ENCODE measurements around the gene COL4A2.

Gene COL4A2

DNA sequence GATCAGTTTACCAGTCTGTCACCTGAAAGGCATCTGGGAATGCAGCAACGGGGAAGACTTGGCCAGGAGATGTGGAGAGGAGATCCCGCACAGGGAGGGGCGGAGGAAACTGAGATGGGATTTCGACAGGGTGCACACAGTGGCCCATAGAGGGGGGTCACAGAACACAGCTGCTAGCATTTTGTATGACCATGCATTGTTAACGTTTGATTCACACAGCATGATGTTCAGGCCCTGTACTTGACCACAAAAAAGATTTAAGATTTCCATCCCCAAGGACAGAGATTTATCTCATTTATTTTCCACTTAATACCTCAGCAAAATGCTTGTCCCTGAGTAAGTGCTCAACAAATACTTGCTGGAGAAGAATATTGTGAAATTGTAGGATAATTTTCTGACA lies 191.2 kb downstream of the COL4A2 start:
- Histone ChIP-seq H3K4ac (ENCODE audit: low read length) (no peak overlapping the region), H2AFZ (ENCODE audit: low read length) (no peak overlapping the region), H2BK12ac (ENCODE audit: low read length) (no peak overlapping the region), H2BK5ac (ENCODE audit: low read length) (no peak overlapping the region), H2BK120ac (ENCODE audit: low read depth, low read length) (no peak overlapping the region), H4K91ac (ENCODE audit: low read depth, low read length, poor library complexity) (no peak overlapping the region), H3K36me3 (replicated peaks in 1 of 2; ENCODE audit: control insufficient read depth in 2 of 2, insufficient read depth in 2 of 2, low read length in 2 of 2) (peaks cover 57 to 99% of the 10 kb centered on the region in 2 donors), H4K8ac (ENCODE audit: low read depth, low read length) (no peak overlapping the region), H3K27ac (replicated peaks; ENCODE audit: low read length) (no peak overlapping the region), H3K14ac (ENCODE audit: low read length) (no peak overlapping the region), H3K23ac (ENCODE audit: low read depth, low read length, poor library complexity) (no peak overlapping the region), H3K4me1 (ENCODE audit: control insufficient read depth in 2 of 2, insufficient read depth in 1 of 2, low read depth in 1 of 2, low read length in 2 of 2) (no peaks in the 10 kb centered on the region), H3K79me1 (ENCODE audit: low read depth, low read length) (no peaks in the 10 kb centered on the region), H3K4me3 (ENCODE audit: low read length in 2 of 2) (no peak overlapping the region), H3K27me3 (ENCODE audit: control insufficient read depth in 3 of 3, insufficient read depth in 3 of 3, low read depth in 1 of 3, low read length in 3 of 3) (no peaks in the 10 kb centered on the region), H3K9me3 (replicated peaks in 1 of 2; ENCODE audit: control insufficient read depth in 2 of 2, insufficient read depth in 1 of 2, low read depth in 1 of 2, low read length in 2 of 2) (peaks cover 4 to 9% of the 10 kb centered on the region in 2 donors), H3K4me2 (ENCODE audit: insufficient read depth, low read length, poor library complexity, severe bottlenecking) (no peak overlapping the region), H3K18ac (ENCODE audit: low read length) (no peak overlapping the region), H3K9ac (ENCODE audit: low read depth, low read length, poor library complexity) (no peak overlapping the region), H2BK15ac (ENCODE audit: low read length) (no peak overlapping the region), H2AK5ac (ENCODE audit: low read depth, low read length) (no peak overlapping the region)
- no peak for DNase-seq (ENCODE audit: low spot score)
- WGBS, 2 donors (ENCODE audit: extremely low coverage in 2 of 2, insufficient read length in 2 of 2, insufficient replicate concordance in 1 of 2) = no CpG with 5 or more reads among the region's 5 CpGs

DNA sequence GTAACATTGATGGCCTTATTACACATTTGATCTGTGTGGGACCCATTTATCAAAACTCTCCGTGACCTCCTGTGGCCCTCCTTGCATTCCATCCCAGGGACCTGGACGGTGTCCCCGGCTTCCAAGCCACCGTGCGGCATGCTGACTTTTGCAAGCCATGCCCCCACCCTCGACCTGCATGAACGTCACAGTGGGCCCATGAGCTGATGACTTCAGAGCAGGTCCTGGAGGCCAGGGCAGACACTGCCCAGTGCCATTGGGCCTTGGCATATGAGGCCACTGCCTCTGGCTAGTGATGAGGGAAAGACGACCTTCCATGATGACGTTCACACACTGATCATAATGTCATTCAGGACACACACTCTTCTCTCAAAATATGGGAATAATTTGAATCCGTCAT lies 191.7 kb downstream of the COL4A2 start:
- H3K18ac ChIP-seq (ENCODE audit: low read length) = no peak overlapping the region
- H3K4me2 ChIP-seq (ENCODE audit: insufficient read depth, low read length, poor library complexity, severe bottlenecking) = no peak overlapping the region
- peak overlapping the region in 1 of 2 donors; percentile 44 for H3K4me3 ChIP-seq (ENCODE audit: low read length in 2 of 2)
- H3K36me3 ChIP-seq (replicated peaks in 1 of 2; ENCODE audit: control insufficient read depth in 2 of 2, insufficient read depth in 2 of 2, low read length in 2 of 2) = peaks cover 60 to 99% of the 10 kb centered on the region in 2 donors
- no peaks in the 10 kb centered on the region for H3K79me1 ChIP-seq (ENCODE audit: low read depth, low read length)
- no peak overlapping the region for H3K27ac ChIP-seq (replicated peaks; ENCODE audit: low read length)
- no peak overlapping the region for H4K91ac ChIP-seq (ENCODE audit: low read depth, low read length, poor library complexity)
- no peaks in the 10 kb centered on the region for H3K4me1 ChIP-seq (ENCODE audit: control insufficient read depth in 2 of 2, insufficient read depth in 1 of 2, low read depth in 1 of 2, low read length in 2 of 2)
- no peak overlapping the region for H2BK5ac ChIP-seq (ENCODE audit: low read length)
- H2AFZ ChIP-seq (ENCODE audit: low read length) = no peak overlapping the region
- no peak overlapping the region for H3K14ac ChIP-seq (ENCODE audit: low read length)
- H3K9ac ChIP-seq (ENCODE audit: low read depth, low read length, poor library complexity) = no peak overlapping the region
- no peak overlapping the region for H2AK5ac ChIP-seq (ENCODE audit: low read depth, low read length)
- no peak overlapping the region for H2BK12ac ChIP-seq (ENCODE audit: low read length)
- no peak overlapping the region for H2BK15ac ChIP-seq (ENCODE audit: low read length)
- peaks cover 4 to 9% of the 10 kb centered on the region in 2 donors for H3K9me3 ChIP-seq (replicated peaks in 1 of 2; ENCODE audit: control insufficient read depth in 2 of 2, insufficient read depth in 1 of 2, low read depth in 1 of 2, low read length in 2 of 2)
- H3K23ac ChIP-seq (ENCODE audit: low read depth, low read length, poor library complexity) = no peak overlapping the region
- no peak overlapping the region for H4K8ac ChIP-seq (ENCODE audit: low read depth, low read length)
- WGBS, 2 donors (ENCODE audit: extremely low coverage in 2 of 2, insufficient read length in 2 of 2, insufficient replicate concordance in 1 of 2) = no CpG with 5 or more reads among the region's 10 CpGs
- H2BK120ac ChIP-seq (ENCODE audit: low read depth, low read length) = no peak overlapping the region
- H3K4ac ChIP-seq (ENCODE audit: low read length) = no peak overlapping the region
- no peak for DNase-seq (ENCODE audit: low spot score)
- H3K27me3 ChIP-seq (ENCODE audit: control insufficient read depth in 3 of 3, insufficient read depth in 3 of 3, low read depth in 1 of 3, low read length in 3 of 3) = no peaks in the 10 kb centered on the region

DNA sequence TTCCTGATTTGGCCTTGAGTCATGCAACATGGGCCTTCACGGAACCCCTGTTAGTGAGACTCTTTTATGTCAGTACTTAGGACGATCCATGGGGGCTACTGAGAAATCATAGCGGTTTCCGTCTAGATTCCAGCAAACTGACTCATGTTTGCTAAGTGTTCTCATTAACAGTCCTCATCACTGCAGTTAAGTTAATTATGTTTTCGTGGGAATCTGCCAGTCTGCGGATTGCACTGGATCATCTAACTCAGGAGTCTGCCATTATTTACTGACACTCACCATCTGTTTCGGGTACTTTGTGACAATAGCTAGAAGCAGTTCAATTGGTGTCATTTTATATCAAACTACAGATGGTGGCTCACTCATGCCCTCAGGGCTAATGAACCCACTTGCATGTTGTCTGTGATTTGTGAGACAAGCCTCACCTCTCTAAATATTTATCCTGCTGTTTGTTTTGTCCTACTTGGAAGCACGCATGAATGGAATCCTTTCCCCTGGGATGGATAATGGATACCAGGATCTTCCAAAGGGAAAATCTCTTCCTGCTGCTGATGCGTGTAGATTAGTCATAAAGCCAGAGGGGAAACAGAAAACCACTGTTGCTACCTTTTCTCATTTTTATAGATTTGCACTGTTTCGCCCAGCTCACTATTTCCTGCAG lies 192.7 kb downstream of the COL4A2 start:
- Histone ChIP-seq H3K14ac (ENCODE audit: low read length) (no peak overlapping the region), H2AFZ (ENCODE audit: low read length) (no peak overlapping the region), H3K4me1 (ENCODE audit: control insufficient read depth in 2 of 2, insufficient read depth in 1 of 2, low read depth in 1 of 2, low read length in 2 of 2) (no peaks in the 10 kb centered on the region), H2BK15ac (ENCODE audit: low read length) (no peak overlapping the region), H2BK12ac (ENCODE audit: low read length) (no peak overlapping the region), H3K18ac (ENCODE audit: low read length) (no peak overlapping the region), H3K79me1 (ENCODE audit: low read depth, low read length) (no peaks in the 10 kb centered on the region), H3K9me3 (replicated peaks in 1 of 2; ENCODE audit: control insufficient read depth in 2 of 2, insufficient read depth in 1 of 2, low read depth in 1 of 2, low read length in 2 of 2) (peaks cover 4 to 9% of the 10 kb centered on the region in 2 donors), H4K8ac (ENCODE audit: low read depth, low read length) (no peak overlapping the region), H3K4me2 (ENCODE audit: insufficient read depth, low read length, poor library complexity, severe bottlenecking) (no peak overlapping the region), H3K27me3 (ENCODE audit: control insufficient read depth in 3 of 3, insufficient read depth in 3 of 3, low read depth in 1 of 3, low read length in 3 of 3) (no peaks in the 10 kb centered on the region), H4K91ac (ENCODE audit: low read depth, low read length, poor library complexity) (no peak overlapping the region), H3K4me3 (ENCODE audit: low read length in 2 of 2) (no peak overlapping the region), H3K27ac (replicated peaks; ENCODE audit: low read length) (no peak overlapping the region), H2AK5ac (ENCODE audit: low read depth, low read length) (no peak overlapping the region), H3K4ac (ENCODE audit: low read length) (no peak overlapping the region), H2BK5ac (ENCODE audit: low read length) (no peak overlapping the region), H2BK120ac (ENCODE audit: low read depth, low read length) (no peak overlapping the region), H3K36me3 (replicated peaks in 1 of 2; ENCODE audit: control insufficient read depth in 2 of 2, insufficient read depth in 2 of 2, low read length in 2 of 2) (peaks cover 64 to 99% of the 10 kb centered on the region in 2 donors), H3K9ac (ENCODE audit: low read depth, low read length, poor library complexity) (no peak overlapping the region), H3K23ac (ENCODE audit: low read depth, low read length, poor library complexity) (no peak overlapping the region)
- no CpG with 5 or more reads among the region's 10 CpGs for WGBS, 2 donors (ENCODE audit: extremely low coverage in 2 of 2, insufficient read length in 2 of 2, insufficient replicate concordance in 1 of 2)
- DNase-seq (ENCODE audit: low spot score) = no peak

DNA sequence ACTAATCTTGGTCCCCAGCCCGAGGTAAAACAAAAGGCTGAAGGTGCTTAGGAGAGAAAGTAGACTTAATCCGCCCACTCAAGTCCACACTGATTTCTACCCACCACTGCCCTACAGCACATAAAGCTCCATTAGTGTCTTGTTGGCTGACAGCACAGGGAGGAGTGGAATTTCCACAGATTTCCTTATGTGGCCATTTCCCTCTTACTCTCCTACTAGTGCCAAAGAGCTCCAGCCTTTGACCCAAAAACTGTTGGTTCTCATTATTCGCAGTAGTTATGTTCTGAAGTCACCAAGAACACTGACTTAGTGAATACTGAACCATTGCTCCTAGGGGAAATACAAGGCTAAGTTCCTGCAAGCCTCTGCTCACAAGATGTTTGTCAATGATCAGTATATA lies 193.3 kb downstream of the COL4A2 start:
- H3K27me3 ChIP-seq (ENCODE audit: control insufficient read depth in 3 of 3, insufficient read depth in 3 of 3, low read depth in 1 of 3, low read length in 3 of 3) = no peaks in the 10 kb centered on the region
- no peak overlapping the region for H2AFZ ChIP-seq (ENCODE audit: low read length)
- no peak overlapping the region for H3K23ac ChIP-seq (ENCODE audit: low read depth, low read length, poor library complexity)
- no peak overlapping the region for H4K8ac ChIP-seq (ENCODE audit: low read depth, low read length)
- H2BK5ac ChIP-seq (ENCODE audit: low read length) = no peak overlapping the region
- no peak overlapping the region for H3K4me2 ChIP-seq (ENCODE audit: insufficient read depth, low read length, poor library complexity, severe bottlenecking)
- DNase-seq (ENCODE audit: low spot score) = no peak
- H2BK12ac ChIP-seq (ENCODE audit: low read length) = no peak overlapping the region
- H3K4ac ChIP-seq (ENCODE audit: low read length) = no peak overlapping the region
- no peak overlapping the region for H4K91ac ChIP-seq (ENCODE audit: low read depth, low read length, poor library complexity)
- peaks cover 4 to 9% of the 10 kb centered on the region in 2 donors for H3K9me3 ChIP-seq (replicated peaks in 1 of 2; ENCODE audit: control insufficient read depth in 2 of 2, insufficient read depth in 1 of 2, low read depth in 1 of 2, low read length in 2 of 2)
- no peak overlapping the region for H3K14ac ChIP-seq (ENCODE audit: low read length)
- no peak overlapping the region for H3K9ac ChIP-seq (ENCODE audit: low read depth, low read length, poor library complexity)
- H2AK5ac ChIP-seq (ENCODE audit: low read depth, low read length) = no peak overlapping the region
- no peaks in the 10 kb centered on the region for H3K4me1 ChIP-seq (ENCODE audit: control insufficient read depth in 2 of 2, insufficient read depth in 1 of 2, low read depth in 1 of 2, low read length in 2 of 2)
- no peaks in the 10 kb centered on the region for H3K79me1 ChIP-seq (ENCODE audit: low read depth, low read length)
- WGBS, 2 donors (ENCODE audit: extremely low coverage in 2 of 2, insufficient read length in 2 of 2, insufficient replicate concordance in 1 of 2) = no CpG with 5 or more reads among the region's 3 CpGs
- no peak overlapping the region for H3K4me3 ChIP-seq (ENCODE audit: low read length in 2 of 2)
- no peak overlapping the region for H3K27ac ChIP-seq (replicated peaks; ENCODE audit: low read length)
- no peak overlapping the region for H2BK120ac ChIP-seq (ENCODE audit: low read depth, low read length)
- no peak overlapping the region for H2BK15ac ChIP-seq (ENCODE audit: low read length)
- peaks cover 61 to 97% of the 10 kb centered on the region in 2 donors for H3K36me3 ChIP-seq (replicated peaks in 1 of 2; ENCODE audit: control insufficient read depth in 2 of 2, insufficient read depth in 2 of 2, low read length in 2 of 2)
- H3K18ac ChIP-seq (ENCODE audit: low read length) = no peak overlapping the region
